ENCODE measurements around the gene ETV7.
"Not testable (repeated sequence)": the region's sequence is repeated elsewhere in the genome, so short reads cannot be mapped to it uniquely, and the experiment has no call there.

ETV7 gene
- total RNA-seq = 1.1 to 1.2 reads per million in 2 donors

DNA sequence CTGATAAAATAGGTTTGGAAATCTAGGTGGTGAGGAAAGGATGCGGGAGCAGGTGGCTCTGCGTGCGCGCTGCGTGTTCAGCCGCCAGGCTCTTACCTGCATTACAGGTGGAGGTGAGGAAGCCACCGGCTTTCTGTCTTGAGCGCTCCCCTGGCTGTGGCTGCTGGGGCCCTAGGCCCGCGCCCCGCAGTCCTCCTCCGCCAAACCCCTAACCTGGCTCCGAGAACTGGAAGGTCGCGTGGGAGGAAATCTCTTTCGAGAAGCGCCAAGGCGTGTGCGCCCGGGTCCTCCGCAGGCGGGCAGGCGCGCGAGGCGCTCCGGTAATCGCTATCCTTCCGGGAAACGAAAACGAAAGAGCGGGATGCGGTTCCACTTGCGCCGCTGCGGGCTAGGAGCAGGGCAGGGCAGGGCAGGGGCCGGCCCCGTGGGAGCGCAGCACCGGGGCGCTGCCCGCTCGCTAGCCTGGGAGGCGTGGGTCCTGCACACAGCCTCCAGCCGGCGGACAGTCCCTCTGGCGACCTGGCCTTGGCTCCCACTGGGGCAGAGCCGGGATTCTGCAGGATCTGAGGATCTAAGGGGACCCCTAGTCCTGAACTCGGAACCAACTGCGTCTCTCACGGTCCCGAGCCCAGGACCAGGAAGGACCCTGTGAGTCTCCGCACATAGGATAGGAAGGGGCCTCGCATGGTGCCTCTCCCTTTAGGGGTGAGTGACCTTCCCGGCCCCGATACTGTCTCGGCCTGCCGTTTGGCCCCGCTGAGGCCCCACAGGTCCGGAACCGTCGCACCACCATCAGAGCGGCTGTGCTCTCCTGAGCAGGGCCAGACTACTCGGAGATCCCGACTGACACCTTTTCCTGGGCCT lies at the start of gene ETV7:
ETV7 (minus strand) TSS at position 230 of the 864 bp plus-strand sequence; CDS start at position 102, 128 bp downstream.
- peak in 3 of 5 experiments; percentile 7 to 48 (median 15) for DNase-seq

- DNase-seq = no peak
Observed at GRCh38 chr6:36436466-36436865, 49.0 kb upstream of the ETV7 start.

DNA sequence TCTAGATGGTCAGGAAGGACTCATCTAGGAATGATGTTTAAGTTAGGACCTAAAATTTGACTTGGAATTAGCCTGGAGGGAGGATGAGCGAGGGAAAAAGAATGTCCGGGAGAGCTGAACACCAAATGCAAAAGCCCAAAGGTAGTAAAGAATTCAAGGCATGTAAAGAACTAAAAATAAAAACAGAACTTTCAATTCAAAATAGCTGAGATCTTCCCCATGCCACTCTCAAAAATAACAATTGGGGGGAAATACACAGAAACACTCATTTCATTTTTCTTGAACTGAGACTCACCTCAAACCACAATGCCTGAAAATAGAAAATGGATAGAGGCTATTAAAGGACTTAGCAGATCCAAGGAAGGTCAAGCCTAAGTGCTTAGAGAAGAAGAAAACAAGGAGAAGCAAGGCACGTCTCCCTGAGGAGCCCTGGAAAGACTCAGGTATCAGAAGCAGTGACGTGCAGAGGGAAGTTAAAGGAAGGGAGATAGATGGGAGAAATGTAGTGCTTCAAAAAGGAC lies 44.7 kb upstream of the ETV7 start:
- no peak for DNase-seq

GRCh38 chr6:36431197-36431596 lies 43.7 kb upstream of the ETV7 start:
- no peak for DNase-seq

- no peak for DNase-seq
Observed at GRCh38 chr6:36430351-36430750, 42.9 kb upstream of the ETV7 start.

GRCh38 chr6:36428911-36429310 lies 41.4 kb upstream of the ETV7 start:
- no peak for DNase-seq

DNA sequence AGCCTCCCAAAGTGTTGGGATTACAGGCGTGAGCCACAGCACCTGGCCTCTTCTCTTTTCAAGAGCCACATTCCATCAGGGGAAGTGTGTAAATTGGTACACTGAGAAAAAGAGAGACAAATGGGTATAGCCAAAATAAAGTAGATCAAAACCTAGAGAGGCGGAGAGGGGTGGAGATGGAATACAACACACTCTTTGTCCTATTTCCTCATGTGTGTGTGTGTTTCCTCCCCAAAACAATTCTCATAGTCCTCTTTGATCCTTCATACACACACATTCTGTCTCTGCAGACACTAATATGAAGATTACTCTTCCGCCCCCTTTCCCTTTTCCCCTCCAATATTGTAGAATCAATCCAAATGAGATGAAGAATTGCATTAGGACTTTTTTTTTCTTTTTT lies 39.2 kb upstream of the ETV7 start:
- DNase-seq = no peak

GRCh38 chr6:36423101-36423824 lies 35.8 kb upstream of the ETV7 start:
- DNase-seq = peak; percentile 96 to 98 (median 98)

GRCh38 chr6:36422714-36423100 lies 35.2 kb upstream of the ETV7 start:
- DNase-seq = no peak

GRCh38 chr6:36419310-36419709 lies 31.8 kb upstream of the ETV7 start:
- no peak for DNase-seq

DNA sequence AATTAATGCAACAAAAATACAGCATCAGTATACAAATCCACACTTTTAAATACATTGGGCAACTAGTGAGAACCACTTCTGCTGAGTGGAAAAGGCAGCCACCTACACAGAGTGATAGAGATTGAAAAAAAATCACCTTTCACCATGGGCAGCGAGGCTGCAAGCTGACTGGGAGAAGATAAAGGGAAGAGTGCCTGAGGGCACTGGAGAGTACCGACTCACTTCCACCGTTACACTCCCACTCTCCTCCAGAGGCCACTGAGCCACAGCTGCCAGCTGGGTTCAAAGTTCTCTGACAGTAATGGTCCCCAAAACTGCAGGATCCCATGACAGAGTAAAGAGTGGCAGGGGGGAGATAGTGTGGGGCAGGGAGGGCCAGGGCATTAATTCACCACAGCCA lies 31.1 kb upstream of the ETV7 start:
- DNase-seq = no peak

DNA sequence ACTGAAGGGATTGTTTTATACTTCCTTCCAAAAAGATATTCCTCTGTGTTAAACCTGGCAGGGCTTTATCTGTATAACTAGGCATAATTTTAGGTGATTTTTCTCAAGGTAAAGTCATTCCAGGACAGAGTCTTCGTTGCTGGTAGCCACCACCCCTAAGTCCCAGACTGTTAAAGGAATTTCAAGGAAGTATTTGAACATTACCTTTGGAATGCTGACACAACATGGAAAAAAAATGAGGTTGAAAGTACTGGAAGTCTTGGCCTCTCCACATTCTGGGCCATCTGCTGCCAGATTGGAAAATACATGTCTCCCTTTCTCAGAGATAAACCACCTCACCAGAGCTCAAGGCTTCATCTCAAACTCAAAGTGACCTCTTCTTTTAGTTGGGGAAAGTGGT lies 27.0 kb upstream of the ETV7 start:
- DNase-seq = no peak

DNA sequence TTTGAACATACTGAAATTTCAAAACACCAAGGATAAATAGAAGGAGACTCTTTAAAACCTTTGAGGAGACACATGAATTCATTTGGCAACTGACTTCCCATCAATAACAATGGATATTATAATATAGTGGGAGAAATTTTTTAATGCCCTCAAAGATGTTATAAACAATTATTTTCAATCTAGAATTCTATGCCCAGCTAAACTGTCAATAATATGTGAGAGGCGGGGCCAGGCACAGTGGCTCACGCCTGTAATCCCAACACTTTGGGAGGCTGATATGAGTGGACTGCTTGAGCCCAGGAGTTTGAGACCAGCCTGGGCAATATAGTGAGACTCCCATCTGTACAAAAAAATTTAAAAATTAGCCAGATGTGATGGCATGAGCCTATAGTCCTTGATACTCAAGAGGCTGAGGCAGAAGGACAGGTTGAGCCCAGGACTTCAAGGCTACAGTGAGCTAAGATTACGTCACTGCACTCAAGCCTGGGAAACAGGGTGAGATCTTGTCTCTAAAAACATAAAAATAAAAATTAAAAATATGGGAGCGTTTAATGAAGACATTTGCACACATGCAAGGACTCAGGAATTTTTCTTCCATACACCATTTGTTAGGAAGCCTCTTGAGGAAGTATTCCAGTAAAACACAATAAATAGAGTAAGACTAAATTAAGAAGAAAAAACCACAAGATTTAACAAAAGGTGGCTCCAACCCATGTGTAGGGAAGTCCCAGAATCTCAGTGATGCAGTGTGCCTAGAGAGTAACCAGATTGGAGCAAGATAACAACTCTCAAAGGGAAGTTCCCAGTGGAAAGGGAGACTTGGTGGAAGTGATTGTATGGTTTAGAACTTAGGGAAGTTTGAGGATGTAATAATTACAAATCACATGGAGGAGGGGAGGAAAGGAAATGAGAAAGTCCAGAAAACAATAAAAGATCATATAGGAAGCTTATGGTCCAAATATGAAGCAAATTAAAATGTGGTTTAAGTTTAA lies 26.3 kb upstream of the ETV7 start:
- no peak for DNase-seq

GRCh38 chr6:36409718-36410117 lies 22.2 kb upstream of the ETV7 start:
- DNase-seq = not testable (repeated sequence)

DNA sequence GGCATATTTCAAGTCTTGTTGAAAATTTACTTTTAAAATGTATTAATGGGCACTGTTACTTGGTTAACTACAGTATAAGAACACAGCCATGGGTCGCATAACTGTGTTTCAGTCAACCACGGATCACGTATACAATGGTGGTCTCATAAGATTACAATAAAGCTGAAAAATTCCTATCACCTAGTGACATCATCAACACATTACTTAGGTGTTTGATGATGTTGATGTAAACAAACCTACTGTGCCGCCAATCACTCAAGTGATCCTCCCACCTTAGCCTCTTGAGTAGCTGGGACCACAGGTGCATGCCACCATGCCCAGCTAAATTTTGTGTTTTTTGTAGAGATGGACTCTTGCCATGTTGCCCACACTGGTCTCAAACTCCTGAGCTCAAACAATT lies 16.7 kb upstream of the ETV7 start:
- no peak for DNase-seq

GRCh38 chr6:36402481-36402880 lies 15.0 kb upstream of the ETV7 start:
- no peak for DNase-seq

GRCh38 chr6:36399970-36400369 lies 12.5 kb upstream of the ETV7 start:
- no peak for DNase-seq

DNA sequence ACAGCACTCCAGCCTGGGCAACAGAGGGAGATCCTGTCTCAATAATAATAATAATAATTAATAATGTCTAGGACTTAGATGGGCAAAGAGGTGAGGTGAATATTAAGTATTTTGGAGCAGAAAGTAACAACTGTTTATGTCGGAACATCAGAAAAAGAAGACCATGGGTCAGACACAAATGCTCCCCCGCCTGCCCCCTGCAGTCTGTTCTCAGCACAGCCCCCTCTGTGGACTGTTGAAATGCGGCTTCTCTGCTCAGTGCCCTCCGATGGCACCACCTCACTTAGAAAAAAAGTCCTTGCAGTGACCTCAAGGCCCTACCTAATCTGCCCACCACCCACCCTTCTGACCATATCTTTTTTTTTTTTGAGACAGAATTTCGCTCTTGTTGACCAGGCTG lies 5.2 kb upstream of the ETV7 start:
- no peak for DNase-seq

GRCh38 chr6:36389353-36389752 lies 1.9 kb upstream of the ETV7 start:
- no peak for DNase-seq

- DNase-seq = no peak
Observed at GRCh38 chr6:36386495-36387439, 702 bp downstream of the ETV7 start.

GRCh38 chr6:36384095-36384494 lies 3.4 kb downstream of the ETV7 start:
- no peak for DNase-seq
